B cell (primary cell): Measurements from ENCODE around the gene SORL1.

Source experiments
- CTCF ChIP-seq: fragments of 200-600 bp; IDR thresholded peaks from one replicate; pipeline ENCODE4 v1.8.0; 2022; ENCODE audit warnings: antibody characterized with exemption, mild to moderate bottlenecking
- EZH2 ChIP-seq: IDR thresholded peaks from 2 replicates; pipeline ENCODE4 v1.6.1; 2012; ENCODE audit warnings: borderline replicate concordance, low read depth, mild to moderate bottlenecking, moderate library complexity, low read length; ENCODE audit not compliant: insufficient read depth, poor library complexity, severe bottlenecking

- TF ChIP-seq CTCF (no peak), EZH2 (no peak)
Measured at GRCh38 chr11:121570453-121570852, 118.3 kb downstream of the SORL1 start.
